HG02981 (cell line): ENCODE results near the gene LINC00305.
A peak's percentile ranks its signal among the peaks of the same experiment; 100 is the strongest.

Source experiments
- ATAC-seq: cut with Tn5 transposase; IDR thresholded peaks from one replicate; pipeline ENCODE4 v1.9.1; 2021; ENCODE audit warnings: mild to moderate bottlenecking, moderate library complexity; ENCODE audit not compliant: unreplicated experiment

Gene LINC00305

DNA sequence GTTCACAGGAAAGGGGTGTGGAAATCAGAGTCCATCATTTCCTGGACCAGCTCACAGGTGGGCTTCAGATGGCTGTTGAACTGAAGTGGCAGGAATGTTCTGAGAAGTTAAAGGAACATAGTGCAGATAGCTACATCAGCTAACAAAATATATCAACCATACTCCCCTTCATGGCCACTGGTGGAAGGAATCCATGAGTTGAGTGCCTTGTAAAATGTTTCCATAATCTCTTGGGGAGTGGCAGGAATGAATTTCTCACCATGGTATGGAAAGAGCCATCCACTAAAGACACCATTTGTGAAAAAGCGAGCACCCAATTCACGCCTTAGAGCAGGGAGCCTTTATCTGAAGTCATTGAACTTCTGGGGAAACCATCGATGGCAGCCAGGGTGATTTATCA is at the start of gene LINC00305:
Gene LINC00305, minus strand, starts transcription at position 101 of the 400 bp plus-strand sequence.
- no peak for ATAC-seq

DNA sequence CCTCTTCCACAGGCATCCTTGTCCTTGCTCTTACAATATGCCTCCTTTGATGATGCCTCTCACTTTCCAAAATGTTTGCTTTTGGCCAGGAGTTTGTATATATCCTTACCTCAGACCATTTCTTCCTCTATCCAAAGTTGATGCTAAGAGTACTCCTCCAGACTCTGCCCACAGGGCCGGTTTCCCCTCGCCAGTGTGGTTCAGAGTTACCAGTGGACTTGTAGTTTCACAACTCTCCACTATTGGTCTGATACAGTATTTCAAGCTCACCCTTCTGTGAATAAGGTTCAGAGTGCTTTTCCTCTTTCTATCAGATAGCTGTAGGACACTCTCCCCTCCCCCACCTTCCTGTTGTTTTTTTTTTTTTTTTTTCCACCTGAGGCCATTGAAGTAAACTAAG is 42.2 kb upstream of the LINC00305 start:
- ATAC-seq = no peak

DNA sequence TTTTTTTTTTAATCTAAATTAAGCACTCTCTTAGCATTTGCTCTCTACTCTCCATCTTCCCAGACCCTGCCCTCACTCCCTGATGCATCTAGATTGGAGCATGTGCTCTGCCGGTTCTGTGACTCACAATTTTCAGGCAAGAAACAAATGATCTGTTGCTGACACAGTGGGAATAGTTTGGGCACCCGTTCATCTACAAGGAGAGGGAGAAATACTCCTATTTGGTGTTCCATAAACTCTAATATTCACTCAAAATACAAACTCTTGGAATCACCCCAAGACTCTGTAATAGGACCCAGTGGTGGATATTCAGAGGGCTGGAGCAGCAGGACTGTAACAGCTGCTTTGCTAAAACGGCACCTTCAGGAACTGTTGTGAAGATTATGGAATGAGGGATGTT is 37.1 kb upstream of the LINC00305 start:
- ATAC-seq = no peak

- ATAC-seq = no peak
These were observed 34.8 kb upstream of the LINC00305 start for GRCh38 chr18:64183665-64184064.

GRCh38 chr18:64180617-64181016 is 31.7 kb upstream of the LINC00305 start:
- ATAC-seq = no peak

- no peak for ATAC-seq
These were observed 31.3 kb upstream of the LINC00305 start for GRCh38 chr18:64180171-64180570.

DNA sequence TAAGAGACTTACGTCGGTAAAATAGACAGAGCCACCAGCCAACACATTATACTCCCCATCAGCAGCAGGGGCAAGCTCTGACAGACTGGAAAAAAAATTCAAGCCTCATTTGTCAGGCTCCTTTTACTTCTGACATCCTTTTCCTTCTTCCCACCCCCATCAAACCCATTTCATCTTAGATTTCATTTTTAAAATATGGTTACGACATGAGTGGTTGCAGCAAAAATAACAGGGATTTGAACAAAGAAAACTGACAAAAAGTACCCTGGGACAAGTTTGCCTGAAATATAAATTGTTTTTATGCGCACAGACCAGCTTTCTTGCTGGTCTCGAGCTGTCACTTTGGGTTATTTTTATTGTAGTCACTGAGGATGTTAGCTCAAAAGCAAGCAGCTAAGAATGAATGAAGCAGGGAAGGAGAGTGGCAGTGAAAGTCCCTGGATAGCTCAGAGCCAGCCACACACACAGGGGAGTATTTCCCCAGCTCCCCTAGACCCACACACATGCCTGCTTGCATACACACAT is 30.7 kb upstream of the LINC00305 start:
- no peak for ATAC-seq

DNA sequence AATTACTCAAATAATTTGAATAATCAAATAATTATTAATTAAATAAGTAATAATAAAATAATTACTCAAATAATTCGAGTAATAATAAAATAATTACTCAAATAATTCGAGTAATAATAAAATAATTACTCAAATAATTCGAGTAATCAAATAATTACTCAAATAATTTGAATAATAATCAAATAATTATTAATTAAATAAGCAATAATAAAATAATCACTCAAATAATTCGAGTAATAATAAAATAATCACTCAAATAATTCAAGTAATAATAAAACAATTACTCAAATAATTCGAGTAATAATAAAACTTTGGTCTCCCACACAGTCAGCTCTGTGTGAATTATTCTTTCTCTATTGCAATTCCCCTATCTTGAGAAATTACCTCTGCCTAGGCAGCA is 30.0 kb upstream of the LINC00305 start:
- ATAC-seq = no peak

- ATAC-seq = no peak
These were observed 26.5 kb upstream of the LINC00305 start for GRCh38 chr18:64175432-64175831.

DNA sequence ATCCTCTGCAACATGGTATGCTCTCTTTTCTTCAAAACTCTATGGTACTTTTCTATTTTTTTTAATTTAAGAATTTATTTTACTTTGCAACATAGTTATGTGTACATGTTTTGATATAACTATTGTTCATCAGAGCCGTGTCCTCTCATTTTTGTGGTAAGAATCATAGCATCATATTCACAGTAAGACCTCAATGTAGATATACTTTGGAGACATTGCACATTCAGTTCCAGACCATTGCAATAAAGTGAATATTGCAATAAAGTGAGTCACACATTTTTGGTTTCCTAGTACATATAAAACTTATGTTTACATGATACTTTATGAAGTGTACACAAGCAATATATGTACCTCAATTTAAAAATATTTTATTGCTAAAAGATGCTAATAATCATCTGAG is 22.7 kb upstream of the LINC00305 start:
- no peak for ATAC-seq

DNA sequence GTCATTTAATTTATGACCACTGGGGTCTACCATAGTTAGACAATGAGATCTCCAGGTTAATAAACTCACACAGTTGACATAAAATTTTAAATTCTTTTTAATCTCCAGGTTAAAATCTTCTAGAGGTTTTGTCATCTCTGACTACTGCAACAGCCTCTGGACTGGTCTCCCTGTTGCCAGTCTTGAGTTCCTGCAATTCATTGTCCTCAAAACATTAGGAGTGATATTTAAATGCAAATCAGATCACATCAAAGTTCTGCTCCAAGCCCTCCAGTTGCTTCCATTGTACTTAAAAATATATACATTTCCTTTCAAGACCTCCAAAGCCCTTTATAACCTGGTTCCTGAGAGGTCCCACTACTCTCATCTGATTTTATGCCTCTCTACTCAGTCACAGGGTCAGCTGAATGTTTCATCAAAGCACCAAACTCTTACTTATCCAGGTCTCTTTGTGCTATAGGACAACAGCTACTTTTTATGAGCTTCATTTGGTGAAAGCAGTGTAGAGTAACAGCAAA is 18.6 kb upstream of the LINC00305 start:
- no peak for ATAC-seq

GRCh38 chr18:64165906-64166305 is 17.0 kb upstream of the LINC00305 start:
- ATAC-seq = no peak

DNA sequence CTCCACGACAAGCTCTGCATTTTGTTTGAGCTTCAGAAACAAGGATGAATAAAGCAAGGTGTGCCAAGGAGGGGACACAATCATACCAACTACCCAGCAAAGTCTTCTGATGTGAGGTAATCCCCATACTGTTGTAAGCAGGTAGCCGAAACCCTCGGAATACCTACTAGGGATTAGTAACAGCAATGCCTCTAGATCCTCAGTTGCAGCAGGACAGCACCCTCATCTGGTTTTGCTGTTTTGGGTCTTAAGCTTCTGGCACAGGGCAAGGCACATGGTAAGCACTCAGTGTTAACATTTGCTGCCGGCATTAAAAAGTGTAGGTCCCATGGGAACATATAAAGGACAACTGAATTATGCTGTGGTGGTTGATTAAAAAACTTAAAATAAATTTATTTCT is 16.0 kb upstream of the LINC00305 start:
- no peak for ATAC-seq

GRCh38 chr18:64149916-64150438 is 1.1 kb upstream of the LINC00305 start:
- no peak for ATAC-seq

GRCh38 chr18:64142904-64143303 is 6.0 kb downstream of the LINC00305 start:
- no peak for ATAC-seq

DNA sequence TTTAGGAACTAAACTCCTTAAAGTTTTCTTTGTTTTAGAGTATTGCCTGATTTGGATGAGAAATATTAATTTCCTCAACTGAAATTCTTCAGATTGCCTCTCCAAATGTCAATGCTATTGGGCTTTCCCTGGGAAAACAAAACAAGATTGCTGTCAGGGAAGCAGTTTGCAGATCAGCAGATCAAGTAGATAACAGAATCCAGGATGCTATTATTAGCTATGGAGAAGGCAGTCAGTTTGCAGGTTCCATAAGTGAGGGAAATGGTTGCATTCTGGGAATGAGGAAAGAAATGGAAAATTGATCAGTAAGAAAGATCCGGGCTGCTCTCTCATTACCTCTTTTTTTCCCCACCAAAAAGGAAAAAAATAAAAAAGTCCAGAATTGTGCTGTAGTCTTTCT is 11.0 kb downstream of the LINC00305 start:
- no peak for ATAC-seq

- no peak for ATAC-seq
These were observed 14.7 kb downstream of the LINC00305 start for GRCh38 chr18:64134044-64134747.

- ATAC-seq = no peak
These were observed 16.0 kb downstream of the LINC00305 start for GRCh38 chr18:64132871-64133270.

DNA sequence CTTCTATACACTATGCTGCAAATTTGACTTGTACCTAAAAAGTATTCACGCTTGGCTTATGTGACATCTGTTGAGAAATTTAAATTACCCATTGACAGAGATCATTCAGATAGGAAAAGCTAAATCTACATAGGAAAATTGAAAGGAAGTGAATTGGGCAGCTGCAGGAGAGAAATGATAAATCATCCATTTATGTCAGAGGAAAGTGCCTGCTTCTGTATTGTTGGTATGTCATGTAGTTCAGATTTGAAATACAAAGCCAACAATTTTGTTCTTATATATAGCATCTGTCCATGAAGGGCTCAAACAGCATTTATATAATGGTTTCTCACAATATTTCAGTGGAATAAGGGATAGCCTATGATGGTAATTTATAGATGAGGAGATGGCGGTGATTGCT is 17.6 kb downstream of the LINC00305 start:
- no peak for ATAC-seq

DNA sequence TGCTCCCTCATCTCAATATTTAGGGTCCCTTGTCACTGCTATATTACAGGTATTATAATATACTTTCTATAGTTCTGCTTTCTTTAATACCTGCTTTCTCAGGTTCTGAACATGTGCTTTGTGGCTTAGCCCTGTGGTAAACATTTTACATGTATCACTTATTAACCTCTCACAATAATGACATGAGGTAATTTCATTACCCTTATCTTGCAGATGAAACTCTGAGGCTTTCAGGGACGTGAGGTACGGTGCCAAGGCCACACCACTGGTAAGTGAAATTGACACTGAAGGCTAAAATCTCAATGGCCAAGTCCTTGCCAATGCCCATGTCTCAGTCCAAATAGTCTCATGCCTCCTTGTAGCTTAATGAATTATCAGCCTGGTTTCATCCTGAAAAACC is 21.7 kb downstream of the LINC00305 start:
- peak; percentile 87 for ATAC-seq

DNA sequence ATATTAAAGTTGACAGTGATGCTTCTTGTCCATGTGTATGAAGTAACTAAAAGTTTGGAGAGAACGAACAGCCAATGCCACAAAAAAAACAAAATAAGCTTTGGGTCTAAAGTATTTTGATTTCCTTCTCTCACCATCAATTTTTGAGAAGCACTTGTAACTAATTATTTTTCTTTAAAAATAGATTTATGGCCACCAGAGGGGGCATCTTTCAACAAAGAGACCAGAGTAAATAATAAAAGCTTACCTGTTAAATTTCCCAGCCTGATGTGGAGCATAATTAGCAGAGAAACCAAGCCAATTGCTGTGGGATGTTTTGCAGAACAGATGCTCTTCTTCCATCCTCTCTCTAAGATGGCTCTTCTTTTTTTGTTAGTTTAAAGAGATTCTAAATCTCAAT is 29.0 kb downstream of the LINC00305 start:
- no peak for ATAC-seq

DNA sequence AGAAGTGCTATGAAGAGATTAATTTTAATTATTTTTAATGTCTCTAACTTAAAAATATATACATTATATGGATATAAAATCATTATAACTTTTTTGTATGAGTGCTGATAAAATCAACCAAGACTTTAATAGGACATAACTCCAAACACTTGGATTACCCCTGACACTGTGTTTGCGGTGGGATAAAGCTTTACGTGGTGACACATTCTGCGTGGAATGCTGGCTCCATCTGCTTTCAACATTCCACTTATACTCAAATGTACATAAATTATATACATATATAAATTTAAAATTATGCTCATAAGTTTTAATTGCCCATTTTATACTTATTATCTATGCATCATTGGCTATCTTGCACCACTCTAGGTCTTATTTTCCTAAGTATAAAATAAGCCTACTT is 30.5 kb downstream of the LINC00305 start:
- no peak for ATAC-seq
